Camera-type eye (tissue), 1 donor: ENCODE measurements around the gene CBR1. TPM values are rescaled to one million over a fixed set of nuclear protein-coding genes. Genes with fewer than 3 reads are reported as not detected.

ENCODE experiments used
- total RNA-seq: library from RNA; depleted of rRNA; stranded (reverse); fragments of >200 nt; gene quantifications from one replicate; pipeline ENCODE4 v1.2.3, GENCODE V29; 2014

CBR1 gene
- total RNA-seq, result 123 TPM

DNA sequence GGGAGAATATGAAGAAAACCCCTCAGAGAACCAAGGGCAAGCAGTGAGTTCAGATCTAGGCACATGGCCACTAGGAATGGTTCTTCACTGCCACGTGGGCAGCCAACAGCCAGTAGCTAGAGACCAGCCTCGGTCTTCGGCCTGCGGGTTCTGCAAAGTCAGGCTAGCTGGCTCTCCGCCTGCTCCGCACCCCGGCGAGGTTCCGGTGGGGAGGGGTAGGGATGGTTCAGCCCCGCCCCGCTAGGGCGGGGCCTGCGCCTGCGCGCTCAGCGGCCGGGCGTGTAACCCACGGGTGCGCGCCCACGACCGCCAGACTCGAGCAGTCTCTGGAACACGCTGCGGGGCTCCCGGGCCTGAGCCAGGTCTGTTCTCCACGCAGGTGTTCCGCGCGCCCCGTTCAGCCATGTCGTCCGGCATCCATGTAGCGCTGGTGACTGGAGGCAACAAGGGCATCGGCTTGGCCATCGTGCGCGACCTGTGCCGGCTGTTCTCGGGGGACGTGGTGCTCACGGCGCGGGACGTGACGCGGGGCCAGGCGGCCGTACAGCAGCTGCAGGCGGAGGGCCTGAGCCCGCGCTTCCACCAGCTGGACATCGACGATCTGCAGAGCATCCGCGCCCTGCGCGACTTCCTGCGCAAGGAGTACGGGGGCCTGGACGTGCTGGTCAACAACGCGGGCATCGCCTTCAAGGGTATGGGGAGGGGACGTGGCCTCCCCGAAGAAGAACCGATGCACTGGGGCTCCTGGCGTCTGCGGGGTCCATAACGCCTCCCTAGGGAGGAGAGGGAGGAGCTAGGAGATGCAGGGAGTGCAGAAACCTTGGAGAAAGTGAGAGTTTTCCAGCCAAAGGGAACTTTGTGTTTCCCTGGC lies at the start of gene CBR1:
TSS of gene CBR1 (plus strand) at position 312 of the 871 bp plus-strand sequence. CDS start at position 404, 92 bp downstream.

GRCh38 chr21:36060159-36060921 lies 9.5 kb upstream of the CBR1 start, which contains the start of gene SETD4:
Gene SETD4, minus strand, starts transcription at chr21:36060526. Its CDS starts 1,638 bp downstream, at chr21:36058888.

Other genes with a start within 250 kb of the CBR1 start
- 37.1 TPM for gene SETD4, start 9.5 kb upstream of the CBR1 start, total RNA-seq
- 3.0 TPM for gene CBR3, start 65.1 kb downstream of the CBR1 start, total RNA-seq
- gene DOP1B, start 86.8 kb downstream of the CBR1 start, total RNA-seq, result 16.0 TPM